Measurements from ENCODE around the gene SEC61A2. TPM values are rescaled to one million over a fixed set of nuclear protein-coding genes. Genes with fewer than 3 reads are reported as not detected.

The SEC61A2 gene
- total and polyA plus RNA-seq, 2 donors (not counting 1 experiment from before 2014, with no cell fraction given), result 10.7 to 20.2 TPM

GRCh38 chr10:12196531-12197211 is 67.2 kb downstream of the SEC61A2 start:
- no peak for TF ChIP-seq EZH2 (IDR thresholded peaks at IDR 0.05; ENCODE audit: borderline replicate concordance, insufficient read depth, low read depth, low read length, poor library complexity, severe bottlenecking)
- TF ChIP-seq, protein P1, sequence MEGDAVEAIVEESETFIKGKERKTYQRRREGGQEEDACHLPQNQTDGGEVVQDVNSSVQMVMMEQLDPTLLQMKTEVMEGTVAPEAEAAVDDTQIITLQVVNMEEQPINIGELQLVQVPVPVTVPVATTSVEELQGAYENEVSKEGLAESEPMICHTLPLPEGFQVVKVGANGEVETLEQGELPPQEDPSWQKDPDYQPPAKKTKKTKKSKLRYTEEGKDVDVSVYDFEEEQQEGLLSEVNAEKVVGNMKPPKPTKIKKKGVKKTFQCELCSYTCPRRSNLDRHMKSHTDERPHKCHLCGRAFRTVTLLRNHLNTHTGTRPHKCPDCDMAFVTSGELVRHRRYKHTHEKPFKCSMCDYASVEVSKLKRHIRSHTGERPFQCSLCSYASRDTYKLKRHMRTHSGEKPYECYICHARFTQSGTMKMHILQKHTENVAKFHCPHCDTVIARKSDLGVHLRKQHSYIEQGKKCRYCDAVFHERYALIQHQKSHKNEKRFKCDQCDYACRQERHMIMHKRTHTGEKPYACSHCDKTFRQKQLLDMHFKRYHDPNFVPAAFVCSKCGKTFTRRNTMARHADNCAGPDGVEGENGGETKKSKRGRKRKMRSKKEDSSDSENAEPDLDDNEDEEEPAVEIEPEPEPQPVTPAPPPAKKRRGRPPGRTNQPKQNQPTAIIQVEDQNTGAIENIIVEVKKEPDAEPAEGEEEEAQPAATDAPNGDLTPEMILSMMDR (IDR thresholded peaks at IDR 0.05), result no peak

GRCh38 chr10:12198156-12198555 is 68.7 kb downstream of the SEC61A2 start:
- intact Hi-C loops (cut with micrococcal nuclease), result no loop called here
- no peaks in the 10 kb centered on the region for H3K27me3 Mint-ChIP-seq
- peaks cover 5 to 37% of the 10 kb centered on the region in 2 experiments for H3K36me3 ChIP-seq (replicated peaks in 1 of 2; ENCODE audit: control extremely low read depth in 1 of 2, control insufficient read depth in 1 of 2, extremely low read depth in 1 of 2, insufficient read depth in 2 of 2, low read length in 1 of 2)
- ChIA-PET POLR2A (no interaction called here), CTCF (interaction anchor here (1.4 to 1.9 kb wide), 2 partner anchors 17 to 284 kb away, joined by 3 to 11 read pairs; no protein-coding TSS in a partner anchor)
- H4K20me1 ChIP-seq (ENCODE audit: control insufficient read depth, insufficient read depth, low read length, poor library complexity, severe bottlenecking), result peaks cover 38% of the 10 kb centered on the region
- H3K4me3 ChIP-seq (ENCODE audit: control extremely low read depth in 1 of 5, extremely low read depth in 1 of 5, insufficient read depth in 1 of 5, low read depth in 2 of 5, low read length in 4 of 5), result no peak overlapping the region
- 80% methylated on average over 1 of the region's 2 CpGs for WGBS (ENCODE audit: insufficient coverage)
- H3K27me3 ChIP-seq (replicated peaks in 1 of 4; ENCODE audit: control extremely low read depth in 1 of 4, control insufficient read depth in 3 of 4, insufficient read depth in 4 of 4, low read length in 3 of 4), result no peaks in the 10 kb centered on the region
- no peaks in the 10 kb centered on the region for H3K9me3 ChIP-seq (ENCODE audit: control extremely low read depth in 1 of 3, control insufficient read depth in 2 of 3, insufficient read depth in 1 of 3, low read length in 2 of 3)
- H3K4me3 Mint-ChIP-seq, result peak overlapping the region; percentile 30
- no peak overlapping the region for H3K27ac ChIP-seq (ENCODE audit: low read length in 2 of 2)
- no peak for TF ChIP-seq EZH2 (IDR thresholded peaks at IDR 0.05; ENCODE audit: borderline replicate concordance, insufficient read depth, low read depth, low read length, poor library complexity, severe bottlenecking)
- TF ChIP-seq, protein P1 (IDR thresholded peaks at IDR 0.05), result no peak
- H3K4me2 ChIP-seq (replicated peaks; ENCODE audit: low read depth, low read length, poor library complexity, severe bottlenecking), result peak overlapping the region; percentile 3
- H2AFZ ChIP-seq (ENCODE audit: insufficient read depth, low read depth, low read length, poor library complexity, severe bottlenecking), result no peak overlapping the region
- no peak overlapping the region for H3K9ac ChIP-seq (ENCODE audit: low read length)
- H3K9me3 Mint-ChIP-seq (ENCODE audit: insufficient read depth), result no peaks in the 10 kb centered on the region
- DNase-seq, result no peak
- peaks cover 21 to 24% of the 10 kb centered on the region in 2 donors for H3K4me1 ChIP-seq (ENCODE audit: control insufficient read depth in 2 of 2, insufficient read depth in 2 of 2, low read length in 2 of 2)
- peaks cover 93% of the 10 kb centered on the region for H3K79me2 ChIP-seq (ENCODE audit: control insufficient read depth, insufficient read depth, low read length)
- H3K27ac Mint-ChIP-seq, result peak overlapping the region; percentile 51
- ATAC-seq (ENCODE audit: low read depth), result no peak
- H3K4me1 Mint-ChIP-seq, result peaks cover 46% of the 10 kb centered on the region

More at GRCh38 chr10:12196531-12197211, 67.2 kb downstream of the SEC61A2 start:
- H3K4me2 ChIP-seq (replicated peaks; ENCODE audit: low read depth, low read length, poor library complexity, severe bottlenecking), result peak overlapping the region; percentile 85
- peaks cover 48% of the 10 kb centered on the region for H3K4me1 Mint-ChIP-seq
- intact Hi-C loops (cut with micrococcal nuclease), result loop anchor here (1.0 to 2.0 kb wide), 2 partner anchors 46 to 153 kb away; partner anchors contain the start of gene CAMK1D
- peak overlapping the region; percentile 93 for H3K4me3 Mint-ChIP-seq
- H3K36me3 ChIP-seq (replicated peaks in 1 of 2; ENCODE audit: control extremely low read depth in 1 of 2, control insufficient read depth in 1 of 2, extremely low read depth in 1 of 2, insufficient read depth in 2 of 2, low read length in 1 of 2), result peaks cover 3 to 23% of the 10 kb centered on the region in 2 experiments
- DNase-seq (no peak), ATAC-seq (ENCODE audit: low read depth) (no peak)
- H3K9ac ChIP-seq (ENCODE audit: low read length), result peak overlapping the region; percentile 90
- no peaks in the 10 kb centered on the region for H3K27me3 ChIP-seq (replicated peaks in 1 of 4; ENCODE audit: control extremely low read depth in 1 of 4, control insufficient read depth in 3 of 4, insufficient read depth in 4 of 4, low read length in 3 of 4)
- H3K27ac ChIP-seq (ENCODE audit: low read length in 2 of 2), result peak overlapping the region; percentile 91 to 94
- peak overlapping the region; percentile 99 for H3K27ac Mint-ChIP-seq
- H3K79me2 ChIP-seq (ENCODE audit: control insufficient read depth, insufficient read depth, low read length), result peaks cover 92% of the 10 kb centered on the region
- H2AFZ ChIP-seq (ENCODE audit: insufficient read depth, low read depth, low read length, poor library complexity, severe bottlenecking), result peak overlapping the region; percentile 98
- ChIA-PET CTCF (interaction anchor here (0.7 to 2.4 kb wide), 10 partner anchors 19 to 516 kb away, joined by 3 to 24 read pairs (median 5); partner anchors contain the start of gene UPF2), POLR2A (no interaction called here)
- peaks cover 18 to 24% of the 10 kb centered on the region in 2 donors for H3K4me1 ChIP-seq (ENCODE audit: control insufficient read depth in 2 of 2, insufficient read depth in 2 of 2, low read length in 2 of 2)
- no peaks in the 10 kb centered on the region for H3K9me3 Mint-ChIP-seq (ENCODE audit: insufficient read depth)
- peaks cover 27% of the 10 kb centered on the region for H4K20me1 ChIP-seq (ENCODE audit: control insufficient read depth, insufficient read depth, low read length, poor library complexity, severe bottlenecking)
- H3K9me3 ChIP-seq (ENCODE audit: control extremely low read depth in 1 of 3, control insufficient read depth in 2 of 3, insufficient read depth in 1 of 3, low read length in 2 of 3), result no peaks in the 10 kb centered on the region
- 0% methylated on average over 3 of the region's 15 CpGs for WGBS (ENCODE audit: insufficient coverage)
- no peaks in the 10 kb centered on the region for H3K27me3 Mint-ChIP-seq
- H3K4me3 ChIP-seq (ENCODE audit: control extremely low read depth in 1 of 5, extremely low read depth in 1 of 5, insufficient read depth in 1 of 5, low read depth in 2 of 5, low read length in 4 of 5), result peak overlapping the region; percentile 87 to 97 (median 95)

All from B cell (primary cell).